ENCODE results near the gene INPP4A. TPM values are rescaled to one million over a fixed set of nuclear protein-coding genes. Genes with fewer than 3 reads are reported as not detected.

The INPP4A gene
- total and polyA plus RNA-seq, 2 of the 13 experiments (the other 11 are each of a cell fraction or from before 2014, with no cell fraction given), result 10.1 to 10.9 TPM

- no peak for TF ChIP-seq CSRNP1 (CRISPR knock-in tag; IDR thresholded peaks at IDR 0.05)
- TF ChIP-seq NCOA5 (CRISPR knock-in tag; IDR thresholded peaks at IDR 0.05), result no peak
- TF ChIP-seq ZNF747 (CRISPR knock-in tag; IDR thresholded peaks at IDR 0.05; ENCODE audit: borderline replicate concordance), result no peak
- peak; percentile 35; the same call in 1 of the 2 replicates for TF ChIP-seq ZNF652 (CRISPR knock-in tag; IDR thresholded peaks at IDR 0.05; ENCODE audit: borderline replicate concordance, low read depth)
- TF ChIP-seq ZKSCAN1 (IDR thresholded peaks at IDR 0.05; ENCODE audit: low read length), result no peak
- peak; percentile 51 for TF ChIP-seq POLR2G (IDR thresholded peaks at IDR 0.05; ENCODE audit: low read depth, low read length)
- TF ChIP-seq JARID2 (CRISPR knock-in tag; IDR thresholded peaks at IDR 0.05; ENCODE audit: insufficient replicate concordance), result no peak
- peak; percentile 21 for TF ChIP-seq RBM22 (optimal IDR thresholded peaks at IDR 0.05; ENCODE audit: low read length)
- TF ChIP-seq ZBTB20 (CRISPR knock-in tag; IDR thresholded peaks at IDR 0.05; ENCODE audit: borderline replicate concordance, low read depth), result no peak
These were observed 172.5 kb downstream of the INPP4A start (continued) for GRCh38 chr2:98617149-98617548.

- intact Hi-C loops (cut with micrococcal nuclease; ENCODE audit: unreplicated experiment) (no loop called here), in situ Hi-C loops (cut with HindIII; ENCODE audit: extremely low pct_ligation_motif_present, low pct_unique_long_range_greater_than_20kb) (no loop called here)
- DNase-seq (ENCODE audit: low spot score) (no peak), FAIRE-seq (no peak), ATAC-seq (peak; percentile 40; the same call in 1 of the 3 replicates)
- 90% methylated on average over 5 of the region's 5 CpGs for WGBS (ENCODE audit: low lambda C conversion rate)
- Histone ChIP-seq H3K4me1 (ENCODE audit: insufficient read depth, low read length) (no peaks in the 10 kb centered on the region), H3K27me3 (ENCODE audit: control insufficient read depth in 1 of 2, insufficient read depth in 2 of 2, low read length in 2 of 2) (no peaks in the 10 kb centered on the region), H2AFZ (ENCODE audit: low read length) (no peak overlapping the region), H3K79me2 (ENCODE audit: insufficient read depth, low read length) (no peaks in the 10 kb centered on the region), H3K4me3 (replicated peaks in 1 of 3; ENCODE audit: insufficient read depth in 1 of 3, low read depth in 2 of 3, low read length in 3 of 3) (no peak overlapping the region), H3K9me3 (ENCODE audit: low read length) (no peaks in the 10 kb centered on the region), H3K9ac (ENCODE audit: insufficient read depth, low read depth, low read length) (no peak overlapping the region), H4K20me1 (ENCODE audit: insufficient read depth, low read length) (no peaks in the 10 kb centered on the region), H3K36me3 (replicated peaks in 1 of 2; ENCODE audit: control insufficient read depth in 1 of 2, insufficient read depth in 2 of 2, low read length in 2 of 2) (peaks cover 10 to 39% of the 10 kb centered on the region in 2 experiments), H3K27ac (ENCODE audit: extremely low read length, insufficient read depth, low read length) (no peak overlapping the region), H3K4me2 (ENCODE audit: low read depth, low read length) (no peak overlapping the region)
- POLR2A ChIA-PET, result no interaction called here
- no TSS peak for BruUV-seq (replicated peaks)
- no peak for TF ChIP-seq ZNF746 (CRISPR knock-in tag; IDR thresholded peaks at IDR 0.05)
- CTCF ChIA-PET (ENCODE audit: low intra/inter-chr PET ratio, low total read pairs), result no interaction called here
These were observed 179.0 kb downstream of the INPP4A start for GRCh38 chr2:98623657-98624056.
